Endothelial cell of umbilical vein (primary cell): ENCODE data around the gene MORC1.

Source experiments
- POLR2A ChIP-seq: IDR thresholded peaks from 2 replicates; pipeline ENCODE4 v1.6.1; 2012; ENCODE audit warnings: low read depth, mild to moderate bottlenecking, control low read depth, low read length
- TF ChIP-seq, protein P1 (sequence below), 2 donors: IDR thresholded peaks; 1 replicate in 1 of 2; 2 replicates in 1 of 2; pipeline ENCODE4 v1.5.1; 2011; ENCODE audit warnings: low read length in 2 of 2, mild to moderate bottlenecking in 2 of 2, moderate library complexity in 2 of 2, control low read depth in 1 of 2, inconsistent platforms in 1 of 2, low read depth in 1 of 2; ENCODE audit not compliant: insufficient read depth in 1 of 2; ENCODE audit errors: extremely low read depth in 1 of 2
- TF ChIP-seq, protein P2 (sequence below): IDR thresholded peaks from 2 replicates; pipeline ENCODE4 v1.6.1; 2011; ENCODE audit not compliant: insufficient read depth, insufficient read length

DNA sequence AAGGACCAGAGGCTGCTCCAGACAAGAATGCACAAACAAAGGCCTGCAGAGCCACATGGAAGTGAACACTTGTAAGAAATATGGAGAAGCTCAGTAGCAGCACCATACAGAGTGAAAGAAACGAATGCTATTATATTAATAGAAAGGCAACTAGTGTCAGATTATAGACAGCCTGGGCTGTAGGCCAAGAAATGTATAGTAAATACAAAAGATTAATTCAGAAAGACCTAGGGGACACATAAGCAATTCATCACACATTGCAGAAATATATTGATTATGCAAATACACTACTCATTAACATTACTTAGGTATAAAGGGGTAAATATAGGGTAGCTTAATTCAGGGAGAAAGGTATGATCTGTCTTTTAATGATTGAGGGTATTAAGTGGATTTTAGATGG, 94.8 kb downstream of the MORC1 start:
- TF ChIP-seq, protein P1, sequence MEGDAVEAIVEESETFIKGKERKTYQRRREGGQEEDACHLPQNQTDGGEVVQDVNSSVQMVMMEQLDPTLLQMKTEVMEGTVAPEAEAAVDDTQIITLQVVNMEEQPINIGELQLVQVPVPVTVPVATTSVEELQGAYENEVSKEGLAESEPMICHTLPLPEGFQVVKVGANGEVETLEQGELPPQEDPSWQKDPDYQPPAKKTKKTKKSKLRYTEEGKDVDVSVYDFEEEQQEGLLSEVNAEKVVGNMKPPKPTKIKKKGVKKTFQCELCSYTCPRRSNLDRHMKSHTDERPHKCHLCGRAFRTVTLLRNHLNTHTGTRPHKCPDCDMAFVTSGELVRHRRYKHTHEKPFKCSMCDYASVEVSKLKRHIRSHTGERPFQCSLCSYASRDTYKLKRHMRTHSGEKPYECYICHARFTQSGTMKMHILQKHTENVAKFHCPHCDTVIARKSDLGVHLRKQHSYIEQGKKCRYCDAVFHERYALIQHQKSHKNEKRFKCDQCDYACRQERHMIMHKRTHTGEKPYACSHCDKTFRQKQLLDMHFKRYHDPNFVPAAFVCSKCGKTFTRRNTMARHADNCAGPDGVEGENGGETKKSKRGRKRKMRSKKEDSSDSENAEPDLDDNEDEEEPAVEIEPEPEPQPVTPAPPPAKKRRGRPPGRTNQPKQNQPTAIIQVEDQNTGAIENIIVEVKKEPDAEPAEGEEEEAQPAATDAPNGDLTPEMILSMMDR (IDR thresholded peaks at IDR 0.05; ENCODE audit: extremely low read depth in 1 of 2, insufficient read depth in 1 of 2, low read depth in 1 of 2, low read length in 2 of 2): no peak
- TF ChIP-seq, protein P2, sequence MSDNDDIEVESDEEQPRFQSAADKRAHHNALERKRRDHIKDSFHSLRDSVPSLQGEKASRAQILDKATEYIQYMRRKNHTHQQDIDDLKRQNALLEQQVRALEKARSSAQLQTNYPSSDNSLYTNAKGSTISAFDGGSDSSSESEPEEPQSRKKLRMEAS: no peak
- no peak for TF ChIP-seq POLR2A
